HEK293T (cell line): ENCODE measurements around the gene TNFSF11.

Source experiments
- CTCF ChIA-PET: fragments of 350-600 bp; formaldehyde crosslinking; extraction: SDS; loops from one replicate; lab custom pipeline; 2021; ENCODE audit warnings: antibody characterized with exemption, inconsistent platforms; lab: Yijun Ruan, JAX
- POLR2A ChIA-PET: fragments of 350-600 bp; formaldehyde crosslinking; extraction: SDS; loops from one replicate; lab custom pipeline; 2020; ENCODE audit warnings: antibody characterized with exemption, inconsistent platforms; lab: Yijun Ruan, JAX
- DNase-seq: peaks from one replicate; pipeline ENCODE4 v3.0.0; 2012; ENCODE audit warnings: mixed read lengths; ENCODE audit errors: extremely low spot score
- ARNT ChIP-seq: fragments of 450-650 bp; IDR thresholded peaks from 2 replicates; pipeline ENCODE4 v1.6.1; 2017; ENCODE audit warnings: mild to moderate bottlenecking
- BHLHE40 ChIP-seq: fragments of 450-650 bp; IDR thresholded peaks from 2 replicates; pipeline ENCODE4 v1.6.1; 2016; ENCODE audit warnings: mild to moderate bottlenecking, moderate library complexity, borderline replicate concordance
- CTBP1 ChIP-seq: fragments of 450-650 bp; IDR thresholded peaks from 2 replicates; pipeline ENCODE4 v1.6.1; 2016; ENCODE audit warnings: borderline replicate concordance
- ELF4 ChIP-seq: fragments of 450-650 bp; IDR thresholded peaks from 2 replicates; pipeline ENCODE4 v1.6.1; 2017; ENCODE audit warnings: antibody characterized with exemption
- FOXA1 ChIP-seq: fragments of 450-650 bp; IDR thresholded peaks from 2 replicates; pipeline ENCODE4 v1.6.1; 2016; ENCODE audit warnings: mild to moderate bottlenecking
- FOXK2 ChIP-seq: fragments of 450-650 bp; IDR thresholded peaks from 2 replicates; pipeline ENCODE4 v1.6.1; 2016; ENCODE audit warnings: mild to moderate bottlenecking
- FOXM1 ChIP-seq: fragments of 450-650 bp; IDR thresholded peaks from 2 replicates; pipeline ENCODE4 v1.6.1; 2017; ENCODE audit warnings: mild to moderate bottlenecking, borderline replicate concordance
- HDGF ChIP-seq: fragments of 450-650 bp; IDR thresholded peaks from 2 replicates; pipeline ENCODE4 v1.6.1; 2017; ENCODE audit warnings: antibody characterized with exemption, borderline replicate concordance
- L3MBTL2 ChIP-seq: fragments of 450-650 bp; conservative IDR thresholded peaks from 2 replicates; pipeline ENCODE4 v1.6.1; 2016; ENCODE audit warnings: mild to moderate bottlenecking
- LEF1 ChIP-seq: fragments of 450-650 bp; IDR thresholded peaks from 2 replicates; pipeline ENCODE4 v1.6.1; 2017; ENCODE audit warnings: mild to moderate bottlenecking, borderline replicate concordance
- NFRKB ChIP-seq: fragments of 450-650 bp; IDR thresholded peaks from 2 replicates; pipeline ENCODE4 v1.6.1; 2016; ENCODE audit warnings: mild to moderate bottlenecking, moderate library complexity
- SP1 ChIP-seq: fragments of 450-650 bp; IDR thresholded peaks from 2 replicates; pipeline ENCODE4 v1.6.1; 2017
- SUZ12 ChIP-seq: fragments of 450-650 bp; IDR thresholded peaks from 2 replicates; pipeline ENCODE4 v1.6.1; 2016; ENCODE audit warnings: mild to moderate bottlenecking
- TARDBP ChIP-seq: fragments of 450-650 bp; IDR thresholded peaks from 2 replicates; pipeline ENCODE4 v1.6.1; 2016
- ZNF384 ChIP-seq: fragments of 450-650 bp; IDR thresholded peaks from 2 replicates; pipeline ENCODE4 v1.6.1; 2016
- TF ChIP-seq, protein P1 (sequence below): fragments of 450-650 bp; IDR thresholded peaks from 2 replicates; pipeline ENCODE4 v1.6.1; 2016

TNFSF11 gene

DNA sequence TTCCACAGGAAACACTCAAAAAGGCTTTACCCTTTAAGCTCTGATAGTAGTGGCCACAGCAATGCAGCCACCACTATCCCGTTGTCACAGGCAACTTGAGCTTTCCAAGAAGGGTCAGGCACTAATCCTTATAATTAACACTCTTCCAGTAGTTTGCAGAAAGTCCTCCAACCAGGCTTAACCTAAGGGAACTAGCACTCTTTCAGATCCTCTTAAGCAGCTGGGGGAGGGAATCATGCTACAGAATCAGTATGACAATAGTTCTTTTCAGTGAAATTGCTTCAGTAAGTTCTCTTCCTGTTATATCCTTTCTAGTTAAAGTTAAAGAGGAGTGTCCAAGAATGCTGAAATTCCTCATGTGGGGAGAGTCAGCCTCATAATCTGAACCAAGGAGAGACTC, 82.2 kb downstream of the TNFSF11 start:
- no peak for TF ChIP-seq HDGF
- no peak for TF ChIP-seq ELF4
- TF ChIP-seq NFRKB, result no peak
- no peak for TF ChIP-seq ARNT
- no peak for TF ChIP-seq FOXM1
- no peak for DNase-seq
- POLR2A ChIA-PET, result no interaction called here
- CTCF ChIA-PET, result no interaction called here

DNA sequence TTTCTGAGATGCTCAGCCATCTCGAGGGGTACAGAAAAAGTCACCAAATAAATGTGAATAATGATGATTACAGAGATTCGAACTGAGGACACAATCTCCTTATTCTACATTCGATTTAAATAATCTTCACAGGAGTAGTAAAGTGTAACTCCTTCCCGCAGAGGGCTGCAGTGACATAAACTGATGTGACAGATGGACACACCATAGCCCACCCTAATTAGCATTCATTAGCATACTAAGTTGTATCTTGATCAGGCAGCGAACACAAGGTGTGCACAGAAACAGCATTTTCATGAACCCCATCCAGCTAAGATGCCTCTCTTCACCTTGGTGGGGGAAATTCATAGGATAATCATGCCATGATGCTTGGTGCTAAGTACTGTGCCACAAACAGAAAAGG, 83.0 kb downstream of the TNFSF11 start:
- TF ChIP-seq, protein P1, sequence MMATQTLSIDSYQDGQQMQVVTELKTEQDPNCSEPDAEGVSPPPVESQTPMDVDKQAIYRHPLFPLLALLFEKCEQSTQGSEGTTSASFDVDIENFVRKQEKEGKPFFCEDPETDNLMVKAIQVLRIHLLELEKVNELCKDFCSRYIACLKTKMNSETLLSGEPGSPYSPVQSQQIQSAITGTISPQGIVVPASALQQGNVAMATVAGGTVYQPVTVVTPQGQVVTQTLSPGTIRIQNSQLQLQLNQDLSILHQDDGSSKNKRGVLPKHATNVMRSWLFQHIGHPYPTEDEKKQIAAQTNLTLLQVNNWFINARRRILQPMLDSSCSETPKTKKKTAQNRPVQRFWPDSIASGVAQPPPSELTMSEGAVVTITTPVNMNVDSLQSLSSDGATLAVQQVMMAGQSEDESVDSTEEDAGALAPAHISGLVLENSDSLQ, result no peak
- TF ChIP-seq SP1, result no peak
- no peak for TF ChIP-seq FOXA1
- TF ChIP-seq NFRKB, result no peak
- no peak for TF ChIP-seq ELF4
- TF ChIP-seq L3MBTL2, result no peak
- no peak for TF ChIP-seq ZNF384
- TF ChIP-seq TARDBP, result no peak
- TF ChIP-seq FOXM1, result no peak
- TF ChIP-seq CTBP1, result no peak
- no peak for TF ChIP-seq SUZ12
- TF ChIP-seq HDGF, result no peak
- TF ChIP-seq BHLHE40, result no peak
- no peak for TF ChIP-seq LEF1
- TF ChIP-seq ARNT, result no peak
- TF ChIP-seq FOXK2, result no peak
- CTCF ChIA-PET, result no interaction called here
- no peak for DNase-seq
- POLR2A ChIA-PET, result no interaction called here
